ENCODE results near the gene SCNN1G.

DNA sequence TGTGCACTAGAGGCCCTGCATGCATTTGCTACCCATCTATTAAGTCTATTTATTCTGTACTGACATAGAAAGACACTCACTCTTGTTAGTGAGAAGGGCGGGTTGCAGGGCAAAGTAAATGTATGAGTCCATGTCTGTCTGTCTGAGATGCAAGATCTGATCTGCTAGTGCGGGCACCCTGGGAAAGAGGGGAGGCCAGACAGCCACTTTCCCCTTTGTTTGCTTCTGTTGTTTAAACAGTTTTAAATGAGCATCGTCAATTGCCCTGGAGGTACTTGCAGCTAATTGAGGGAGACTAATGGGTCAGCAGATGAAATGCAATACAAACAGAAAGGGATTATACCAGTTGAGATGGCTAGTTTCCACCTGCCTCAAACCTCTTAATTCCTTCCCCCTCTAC, 24.9 kb downstream of the SCNN1G start:
- TF ChIP-seq, protein P1, sequence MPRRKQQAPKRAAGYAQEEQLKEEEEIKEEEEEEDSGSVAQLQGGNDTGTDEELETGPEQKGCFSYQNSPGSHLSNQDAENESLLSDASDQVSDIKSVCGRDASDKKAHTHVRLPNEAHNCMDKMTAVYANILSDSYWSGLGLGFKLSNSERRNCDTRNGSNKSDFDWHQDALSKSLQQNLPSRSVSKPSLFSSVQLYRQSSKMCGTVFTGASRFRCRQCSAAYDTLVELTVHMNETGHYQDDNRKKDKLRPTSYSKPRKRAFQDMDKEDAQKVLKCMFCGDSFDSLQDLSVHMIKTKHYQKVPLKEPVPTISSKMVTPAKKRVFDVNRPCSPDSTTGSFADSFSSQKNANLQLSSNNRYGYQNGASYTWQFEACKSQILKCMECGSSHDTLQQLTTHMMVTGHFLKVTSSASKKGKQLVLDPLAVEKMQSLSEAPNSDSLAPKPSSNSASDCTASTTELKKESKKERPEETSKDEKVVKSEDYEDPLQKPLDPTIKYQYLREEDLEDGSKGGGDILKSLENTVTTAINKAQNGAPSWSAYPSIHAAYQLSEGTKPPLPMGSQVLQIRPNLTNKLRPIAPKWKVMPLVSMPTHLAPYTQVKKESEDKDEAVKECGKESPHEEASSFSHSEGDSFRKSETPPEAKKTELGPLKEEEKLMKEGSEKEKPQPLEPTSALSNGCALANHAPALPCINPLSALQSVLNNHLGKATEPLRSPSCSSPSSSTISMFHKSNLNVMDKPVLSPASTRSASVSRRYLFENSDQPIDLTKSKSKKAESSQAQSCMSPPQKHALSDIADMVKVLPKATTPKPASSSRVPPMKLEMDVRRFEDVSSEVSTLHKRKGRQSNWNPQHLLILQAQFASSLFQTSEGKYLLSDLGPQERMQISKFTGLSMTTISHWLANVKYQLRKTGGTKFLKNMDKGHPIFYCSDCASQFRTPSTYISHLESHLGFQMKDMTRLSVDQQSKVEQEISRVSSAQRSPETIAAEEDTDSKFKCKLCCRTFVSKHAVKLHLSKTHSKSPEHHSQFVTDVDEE (CRISPR knock-in tag; IDR thresholded peaks at IDR 0.05), result no peak
- TF ChIP-seq OSR1 (CRISPR knock-in tag; IDR thresholded peaks at IDR 0.05) (no peak), ZNF565 (CRISPR knock-in tag; conservative IDR thresholded peaks at IDR 0.05; ENCODE audit: low read depth) (no peak)
